HepG2 (cell line): ENCODE data around the gene HHIPL1. TPM values are rescaled to one million over a fixed set of nuclear protein-coding genes. Genes with fewer than 3 reads are reported as not detected.

Experiments used
- ATAC-seq: fragments of 200-7000 bp; cut with Tn5 transposase; 3 replicates; pipeline ENCODE4 v1.9.1; 2020; ENCODE audit warnings: mild to moderate bottlenecking, moderate library complexity
- BruUV-seq: library from RNA; stranded (reverse); fragments of 400-500 nt; replicated peaks from 2 replicates; lab custom pipeline; 2021; lab: Mats Ljungman, UMichigan
- CTCF ChIA-PET: fragments of 300-600 bp; formaldehyde crosslinking; extraction: SDS; loops from one replicate; lab custom pipeline; 2021; ENCODE audit warnings: low total read pairs, inconsistent platforms, low intra/inter-chr PET ratio; lab: Yijun Ruan, JAX
- POLR2A ChIA-PET: fragments of 350-600 bp; sonication (Branson Sonifier 250); formaldehyde crosslinking; loops from one replicate; lab custom pipeline; 2020; ENCODE audit warnings: antibody characterized with exemption, inconsistent platforms; lab: Yijun Ruan, JAX
- DNase-seq: peaks from one replicate; pipeline ENCODE4 v3.0.0-alpha.2; 2015; ENCODE audit warnings: low spot score
- FAIRE-seq: peaks from 3 replicates; lab custom pipeline; 2011; peaks lifted over from hg19 to GRCh38; lab: Jason Lieb, UNC
- H2AFZ ChIP-seq: one replicate; pipeline ENCODE4 v1.6.1; 2011; ENCODE audit warnings: low read length, inconsistent platforms
- H3K27ac ChIP-seq: fragments of 300-600 bp; 3 replicates; pipeline ENCODE4 v1.8.0; 2011; ENCODE audit warnings: mixed run types, mild to moderate bottlenecking, mixed read lengths, low read length, inconsistent platforms; ENCODE audit not compliant: insufficient read depth; ENCODE audit errors: extremely low read length
- H3K27me3 ChIP-seq, 2 experiments: fragments of 200-600 bp in 1 of 2; 2 replicates in 1 of 2; 3 replicates in 1 of 2; pipeline versions ENCODE4 v1.6.0 to v1.8.0; 2011; ENCODE audit warnings: low read length in 2 of 2, mild to moderate bottlenecking in 2 of 2, moderate library complexity in 2 of 2, inconsistent platforms in 1 of 2; ENCODE audit not compliant: insufficient read depth in 2 of 2, control insufficient read depth in 1 of 2
- H3K36me3 ChIP-seq, 2 experiments: fragments of 200-600 bp in 1 of 2; replicated peaks in 1 of 2; 2 replicates in 1 of 2; 3 replicates in 1 of 2; pipeline versions ENCODE4 v1.5.1 to v1.8.0; 2011; ENCODE audit warnings: low read length in 2 of 2, inconsistent platforms in 1 of 2; ENCODE audit not compliant: insufficient read depth in 2 of 2, control insufficient read depth in 1 of 2
- H3K4me1 ChIP-seq: 2 replicates; pipeline ENCODE4 v1.5.1; 2012; ENCODE audit warnings: low read length, inconsistent platforms; ENCODE audit not compliant: insufficient read depth
- H3K4me2 ChIP-seq: 2 replicates; pipeline ENCODE4 v1.6.0; 2011; ENCODE audit warnings: low read depth, low read length, inconsistent platforms
- H3K4me3 ChIP-seq, 3 experiments: fragments of 200-600 bp in 1 of 3; sonication (generic), shearing (Covaris generic) in 1 of 3; replicated peaks in 1 of 3; 2 replicates each; pipeline ENCODE4 v1.5.1; 2011 to 2016; ENCODE audit warnings: low read length in 3 of 3, inconsistent platforms in 2 of 3, low read depth in 2 of 3, mild to moderate bottlenecking in 2 of 3, control low read depth in 1 of 3, mixed read lengths in 1 of 3; ENCODE audit not compliant: insufficient read depth in 1 of 3
- H3K79me2 ChIP-seq: one replicate; pipeline ENCODE4 v1.6.1; 2011; ENCODE audit warnings: low read length, inconsistent platforms; ENCODE audit not compliant: insufficient read depth
- H3K9ac ChIP-seq: 2 replicates; pipeline ENCODE4 v1.6.0; 2011; ENCODE audit warnings: mild to moderate bottlenecking, low read depth, low read length, inconsistent platforms; ENCODE audit not compliant: insufficient read depth
- H3K9me3 ChIP-seq: 2 replicates; pipeline ENCODE4 v1.5.1; 2012; ENCODE audit warnings: mild to moderate bottlenecking, low read length
- H4K20me1 ChIP-seq: 2 replicates; pipeline ENCODE4 v1.6.0; 2011; ENCODE audit warnings: inconsistent platforms, mild to moderate bottlenecking, low read length, moderate library complexity; ENCODE audit not compliant: insufficient read depth
- ATF4 ChIP-seq, 2 experiments: fragments of 450-650 bp in 1 of 2; sonication (generic) in 1 of 2; formaldehyde crosslinking; IDR thresholded peaks; 2 replicates each; pipeline versions ENCODE4 v1.5.0 to v1.8.0; 2020 to 2022; ENCODE audit warnings: mild to moderate bottlenecking in 1 of 2, missing genetic modification reagents in 1 of 2
- ETV5 ChIP-seq: IDR thresholded peaks from 2 replicates; pipeline ENCODE4 v1.6.1; 2018; ENCODE audit warnings: missing biosample characterization, missing genetic modification reagents, inconsistent platforms, borderline replicate concordance
- FIP1L1 ChIP-seq: fragments of 200-400 bp; formaldehyde crosslinking; IDR thresholded peaks from 2 replicates; pipeline ENCODE4 v1.6.1; 2018; ENCODE audit warnings: low read depth, mild to moderate bottlenecking, low read length, moderate library complexity, borderline replicate concordance; ENCODE audit not compliant: insufficient read depth
- GMEB1 ChIP-seq: sonication (generic); formaldehyde crosslinking; IDR thresholded peaks from 2 replicates; pipeline ENCODE4 v1.5.1; 2020; ENCODE audit warnings: missing genetic modification reagents, mild to moderate bottlenecking, borderline replicate concordance
- MLX ChIP-seq: IDR thresholded peaks from 2 replicates; pipeline ENCODE4 v1.6.1; 2016
- MXD1 ChIP-seq: sonication (generic); formaldehyde crosslinking; IDR thresholded peaks from 2 replicates; pipeline ENCODE4 v1.4.0; 2020; ENCODE audit warnings: mild to moderate bottlenecking, missing genetic modification reagents
- NKX3-1 ChIP-seq: sonication (generic); formaldehyde crosslinking; IDR thresholded peaks from 2 replicates; pipeline ENCODE4 v1.5.0; 2020; ENCODE audit warnings: missing genetic modification reagents
- RBFOX2 ChIP-seq: fragments of 200-400 bp; formaldehyde crosslinking; IDR thresholded peaks from 2 replicates; pipeline ENCODE4 v1.6.1; 2017; ENCODE audit warnings: low read depth, mild to moderate bottlenecking, low read length
- SIX4 ChIP-seq: sonication (generic); formaldehyde crosslinking; IDR thresholded peaks from 2 replicates; pipeline ENCODE4 v1.4.0; 2020; ENCODE audit warnings: missing genetic modification reagents
- ZNF234 ChIP-seq: sonication (generic); formaldehyde crosslinking; conservative IDR thresholded peaks from 2 replicates; pipeline ENCODE4 v1.5.1; 2020; ENCODE audit warnings: mild to moderate bottlenecking, missing genetic modification reagents
- ZNF362 ChIP-seq: sonication (generic); formaldehyde crosslinking; IDR thresholded peaks from 2 replicates; pipeline ENCODE4 v1.4.0; 2020; ENCODE audit warnings: missing genetic modification reagents, mild to moderate bottlenecking, borderline replicate concordance
- ZNF574 ChIP-seq: sonication (generic); formaldehyde crosslinking; IDR thresholded peaks from 2 replicates; pipeline ENCODE4 v1.4.0; 2020; ENCODE audit warnings: missing genetic modification reagents
- ZNF652 ChIP-seq: IDR thresholded peaks from 2 replicates; pipeline ENCODE4 v1.6.1; 2016; ENCODE audit warnings: low read depth, borderline replicate concordance
- WGBS: methylation state at CpG from one replicate; pipeline ENCODE4 v1.1.6; 2017; ENCODE audit warnings: low lambda C conversion rate; 5-methylcytosine and 5-hydroxymethylcytosine counted together
- in situ Hi-C: cut with HindIII; loops from 2 replicates; pipeline ENCODE4 v1.10.0; 2017; ENCODE audit warnings: low pct_unique_long_range_greater_than_20kb; ENCODE audit not compliant: extremely low pct_ligation_motif_present
- intact Hi-C: fragments of 100-400 bp; cut with micrococcal nuclease; formaldehyde crosslinking; loops from one replicate; pipeline ENCODE4 v1.10.0; 2022; ENCODE audit not compliant: unreplicated experiment
- polyA plus RNA-seq, 8 experiments: library from polyadenylated mRNA; depleted of rRNA in 3 of 8; stranded (reverse) in 7 of 8; unstranded in 1 of 8; fragments of >200 nt; fragmentation: Illumina TruSeq in 4 of 8; extraction: Trizol in 4 of 8; gene quantifications; 2 replicates each; pipeline versions ENCODE4 v1.2.1 to v1.2.3, GENCODE V29; 2011 to 2016; ENCODE audit warnings: low read depth in 4 of 8, missing spikeins in 1 of 8, mixed read lengths in 1 of 8; ENCODE audit not compliant: insufficient read depth in 1 of 8
- total RNA-seq, 5 experiments: library from RNA; depleted of rRNA; stranded (reverse); fragments of >200 nt; fragmentation: Illumina TruSeq; extraction: Trizol; gene quantifications; 2 replicates each; pipeline ENCODE4 v1.2.3, GENCODE V29; 2016; ENCODE audit warnings: low read depth in 1 of 5

Gene HHIPL1
- total and polyA plus RNA-seq, 2 of the 13 experiments (the other 11 are each of a cell fraction or from before 2014, with no cell fraction given), result not detected

GRCh38 chr14:99687284-99688209, 42.6 kb downstream of the HHIPL1 start (continued):
- TF ChIP-seq ZNF362 (CRISPR knock-in tag) (peak; percentile 55; the same call in 1 of the 2 replicates), RBFOX2 (no peak), ETV5 (CRISPR knock-in tag) (no peak), SIX4 (CRISPR knock-in tag) (no peak)

- BruUV-seq, result no TSS peak
- Histone ChIP-seq H3K4me2 (no peak overlapping the region), H2AFZ (no peak overlapping the region), H3K4me1 (peaks cover 6% of the 10 kb centered on the region; the same call in 1 of the 2 replicates), H3K4me3 (no peak overlapping the region), H4K20me1 (no peaks in the 10 kb centered on the region), H3K9me3 (no peaks in the 10 kb centered on the region), H3K36me3 (no peaks in the 10 kb centered on the region), H3K9ac (no peak overlapping the region), H3K27me3 (peaks cover 0 to 13% of the 10 kb centered on the region in 2 experiments; a peak in 2 of 5 replicates), H3K27ac (no peak overlapping the region), H3K79me2 (no peaks in the 10 kb centered on the region)
- intact Hi-C loops (no loop called here), in situ Hi-C loops (no loop called here)
- ChIA-PET POLR2A (no interaction called here), CTCF (no interaction called here)
- 44% methylated on average over 10 of the region's 10 CpGs for WGBS
- no peak for DNase-seq
- no peak for FAIRE-seq
- ATAC-seq, result no peak
- TF ChIP-seq ZNF652 (CRISPR knock-in tag), result no peak
- TF ChIP-seq NKX3-1, result no peak
- TF ChIP-seq GMEB1 (CRISPR knock-in tag), result no peak
- TF ChIP-seq ZNF234 (CRISPR knock-in tag), result no peak
- no peak for TF ChIP-seq ATF4 (CRISPR knock-in tag; IDR thresholded peaks at IDR 0.05)
- no peak for TF ChIP-seq MXD1 (CRISPR knock-in tag)
- TF ChIP-seq ZNF574 (CRISPR knock-in tag), result no peak
- TF ChIP-seq FIP1L1, result no peak
- no peak for TF ChIP-seq MLX (CRISPR knock-in tag)
These were observed 43.3 kb downstream of the HHIPL1 start for GRCh38 chr14:99688210-99688581.
